Small intestine (tissue), 7 donors: ENCODE measurements around the gene CORO2B. TPM values are rescaled to one million over a fixed set of nuclear protein-coding genes. Genes with fewer than 3 reads are reported as not detected.
"Not testable (repeated sequence)": the region's sequence is repeated elsewhere in the genome, so short reads cannot be mapped to it uniquely, and the experiment has no call there.

Source experiments
- DNase-seq, 2 donors: peaks; one replicate each; pipeline versions ENCODE4 v3.0.0 to v3.0.0-alpha.2; 2013
- FAIRE-seq: peaks from 2 replicates; lab custom pipeline; 2012; peaks lifted over from hg19 to GRCh38; lab: Jason Lieb, UNC
- H3K27ac ChIP-seq, 3 donors: one replicate each; pipeline ENCODE4 v1.5.1; 2013; ENCODE audit warnings: low read length in 2 of 3, mild to moderate bottlenecking in 2 of 3, control low read depth in 1 of 3, inconsistent platforms in 1 of 3, low read depth in 1 of 3, moderate library complexity in 1 of 3
- H3K27me3 ChIP-seq, 3 donors: one replicate each; pipeline ENCODE4 v1.6.1; 2013; ENCODE audit warnings: low read length in 3 of 3, inconsistent platforms in 1 of 3; ENCODE audit not compliant: control insufficient read depth in 3 of 3, insufficient read depth in 3 of 3
- H3K36me3 ChIP-seq, 3 donors: one replicate each; pipeline ENCODE4 v1.6.1; 2013; ENCODE audit warnings: low read length in 3 of 3, inconsistent platforms in 1 of 3, low read depth in 1 of 3, mild to moderate bottlenecking in 1 of 3, moderate library complexity in 1 of 3; ENCODE audit not compliant: control insufficient read depth in 3 of 3, insufficient read depth in 2 of 3
- H3K4me1 ChIP-seq, 3 donors: one replicate each; pipeline ENCODE4 v1.6.1; 2013; ENCODE audit warnings: low read length in 2 of 3, inconsistent platforms in 1 of 3, low read depth in 1 of 3, mild to moderate bottlenecking in 1 of 3, moderate library complexity in 1 of 3; ENCODE audit not compliant: control insufficient read depth in 3 of 3, insufficient read depth in 2 of 3
- H3K4me3 ChIP-seq, 3 donors: one replicate each; pipeline ENCODE4 v1.5.1; 2013; ENCODE audit warnings: low read length in 3 of 3, control low read depth in 1 of 3, inconsistent platforms in 1 of 3, low read depth in 1 of 3, mild to moderate bottlenecking in 1 of 3, moderate library complexity in 1 of 3
- H3K9me3 ChIP-seq, 2 donors: one replicate each; pipeline ENCODE4 v1.6.1; 2013; ENCODE audit warnings: low read depth in 1 of 2, low read length in 1 of 2; ENCODE audit not compliant: control insufficient read depth in 2 of 2, insufficient read depth in 1 of 2
- WGBS, 3 donors: extraction: QIAGEN DNeasy Blood & Tissue Kit; methylation state at CpG; one replicate each; pipeline ENCODE4 v1.1.7; 2013; 5-methylcytosine and 5-hydroxymethylcytosine counted together
- polyA plus RNA-seq, 4 donors: library from polyadenylated mRNA; stranded (reverse) in 3 of 4; unstranded in 1 of 4; fragments of 200-250 nt in 3 of 4; fragments of 120-200 nt in 1 of 4; gene quantifications; one replicate each; pipeline versions ENCODE4 v1.2.1 to v1.2.3, GENCODE V29; 2013
- donor health status: healthy with polysubstance abuse.
- donor health status: control.
- donor health status: control.
- donor health status: Bipolar disorder and iron deficiency.
- donor health status: healthy.

Gene CORO2B
- polyA plus RNA-seq, 4 donors = 1.3 to 3.0 (median 1.7) TPM

GRCh38 chr15:68602459-68603215, 23.8 kb downstream of the CORO2B start:
- peaks cover 0 to 3% (median 0%) of the 10 kb centered on the region in 3 donors for H3K27me3 ChIP-seq
- H3K4me1 ChIP-seq = no peaks in the 10 kb centered on the region
- DNase-seq (no peak), FAIRE-seq (no peak)
- H3K9me3 ChIP-seq = peaks cover 0 to 8% of the 10 kb centered on the region in 2 donors
- H3K4me3 ChIP-seq = no peak overlapping the region
- no peaks in the 10 kb centered on the region for H3K36me3 ChIP-seq
- 63 to 73% (median 68%) methylated on average over 11 of the region's 11 CpGs for whole genome bisulfite sequencing, 3 donors
- no peak overlapping the region for H3K27ac ChIP-seq

GRCh38 chr15:68603216-68603595, 24.4 kb downstream of the CORO2B start:
- Histone ChIP-seq H3K36me3 (no peaks in the 10 kb centered on the region), H3K27me3 (peaks cover 0 to 2% (median 0%) of the 10 kb centered on the region in 3 donors), H3K4me1 (peaks cover 0 to 2% (median 0%) of the 10 kb centered on the region in 3 donors), H3K9me3 (peaks cover 0 to 8% of the 10 kb centered on the region in 2 donors), H3K4me3 (no peak overlapping the region), H3K27ac (no peak overlapping the region)
- DNase-seq (no peak), FAIRE-seq (no peak)
- WGBS, 3 donors = 83 to 90% (median 84%) methylated on average over 5 of the region's 5 CpGs

- peaks cover 0 to 8% of the 10 kb centered on the region in 2 donors for H3K9me3 ChIP-seq
- DNase-seq (no peak), FAIRE-seq (no peak)
- H3K4me1 ChIP-seq = peaks cover 0 to 5% (median 0%) of the 10 kb centered on the region in 3 donors
- 81 to 89% (median 82%) methylated on average over 9 of the region's 9 CpGs for WGBS, 3 donors
- no peak overlapping the region for H3K4me3 ChIP-seq
- H3K27ac ChIP-seq = no peak overlapping the region
- H3K36me3 ChIP-seq = no peaks in the 10 kb centered on the region
- peaks cover 0 to 2% (median 0%) of the 10 kb centered on the region in 3 donors for H3K27me3 ChIP-seq
Measured at GRCh38 chr15:68603951-68604350, 25.2 kb downstream of the CORO2B start.

GRCh38 chr15:68604840-68605478, 26.2 kb downstream of the CORO2B start:
- not testable (repeated sequence) for FAIRE-seq, H3K27me3 ChIP-seq, H3K4me1 ChIP-seq, DNase-seq, H3K36me3 ChIP-seq, H3K9me3 ChIP-seq, H3K27ac ChIP-seq, H3K4me3 ChIP-seq
- WGBS, 3 donors = 45 to 60% (median 52%) methylated on average over 10 of the region's 10 CpGs

- H3K27me3 ChIP-seq = peaks cover 0 to 2% (median 0%) of the 10 kb centered on the region in 3 donors
- 80 to 90% (median 89%) methylated on average over 3 of the region's 3 CpGs for WGBS, 3 donors
- peaks cover 0 to 8% of the 10 kb centered on the region in 2 donors for H3K9me3 ChIP-seq
- no peak for FAIRE-seq
- H3K4me1 ChIP-seq = peaks cover 0 to 5% (median 0%) of the 10 kb centered on the region in 3 donors
- H3K36me3 ChIP-seq = no peaks in the 10 kb centered on the region
- no peak overlapping the region for H3K4me3 ChIP-seq
- no peak overlapping the region for H3K27ac ChIP-seq
- DNase-seq = no peak
Measured at GRCh38 chr15:68606375-68606774, 27.6 kb downstream of the CORO2B start.

- no peak overlapping the region for H3K4me3 ChIP-seq
- FAIRE-seq (no peak), DNase-seq (peak in 1 of 2 donors; percentile 26)
- peaks cover 0 to 5% (median 0%) of the 10 kb centered on the region in 3 donors for H3K4me1 ChIP-seq
- H3K27me3 ChIP-seq = peaks cover 0 to 9% (median 0%) of the 10 kb centered on the region in 3 donors
- 55 to 77% (median 71%) methylated on average over 8 of the region's 8 CpGs for WGBS, 3 donors
- H3K27ac ChIP-seq = peak overlapping the region in 1 of 3 donors; percentile 51
- H3K36me3 ChIP-seq = no peaks in the 10 kb centered on the region
- H3K9me3 ChIP-seq = peaks cover 0 to 8% of the 10 kb centered on the region in 2 donors
Measured at GRCh38 chr15:68608206-68608843, 29.5 kb downstream of the CORO2B start.

GRCh38 chr15:68608844-68609232, 30.0 kb downstream of the CORO2B start:
- no peak for DNase-seq
- WGBS, 3 donors = 81 to 91% (median 90%) methylated on average over 4 of the region's 4 CpGs
- H3K27ac ChIP-seq = peak overlapping the region in 1 of 3 donors; percentile 51
- H3K27me3 ChIP-seq = peaks cover 0 to 9% (median 0%) of the 10 kb centered on the region in 3 donors
- no peak overlapping the region for H3K4me3 ChIP-seq
- peaks cover 0 to 8% of the 10 kb centered on the region in 2 donors for H3K9me3 ChIP-seq
- H3K36me3 ChIP-seq = no peaks in the 10 kb centered on the region
- no peak for FAIRE-seq
- H3K4me1 ChIP-seq = peaks cover 0 to 5% (median 0%) of the 10 kb centered on the region in 3 donors

- no peaks in the 10 kb centered on the region for H3K36me3 ChIP-seq
- peak overlapping the region in 1 of 3 donors; percentile 51 for H3K27ac ChIP-seq
- FAIRE-seq (no peak), DNase-seq (no peak)
- no peak overlapping the region for H3K4me3 ChIP-seq
- H3K27me3 ChIP-seq = peaks cover 0 to 13% (median 0%) of the 10 kb centered on the region in 3 donors
- WGBS, 3 donors = 70 to 84% (median 83%) methylated on average over 7 of the region's 7 CpGs
- H3K4me1 ChIP-seq = peaks cover 0 to 5% (median 0%) of the 10 kb centered on the region in 3 donors
- peaks cover 0 to 8% of the 10 kb centered on the region in 2 donors for H3K9me3 ChIP-seq
Measured at GRCh38 chr15:68609629-68610028, 30.8 kb downstream of the CORO2B start.
